ENCODE measurements around the gene HDAC9.

The HDAC9 gene

GRCh38 chr7:18893156-18893555, 397.6 kb downstream of the HDAC9 start:
- no peak overlapping the region for H3K4me3 ChIP-seq (ENCODE audit: low read length)
- DNase-seq = no peak
- no peaks in the 10 kb centered on the region for H3K79me2 ChIP-seq (ENCODE audit: control insufficient read depth, insufficient read depth, low read length)
- no peak overlapping the region for H3K4me2 ChIP-seq (ENCODE audit: low read length)
- H2AK5ac ChIP-seq (ENCODE audit: low read length) = no peak overlapping the region
- no peak overlapping the region for H4K5ac ChIP-seq (ENCODE audit: low read length)
- no peak overlapping the region for H3K56ac ChIP-seq (ENCODE audit: low read length)
- H3K4ac ChIP-seq (ENCODE audit: low read depth, low read length) = no peak overlapping the region
- H3K27me3 ChIP-seq (ENCODE audit: insufficient read depth, low read length, poor library complexity) = no peaks in the 10 kb centered on the region
- peaks cover 2% of the 10 kb centered on the region for H3K4me1 ChIP-seq (ENCODE audit: control insufficient read depth, low read depth, low read length)
- no peak overlapping the region for H3K9ac ChIP-seq (ENCODE audit: low read length)
- no peaks in the 10 kb centered on the region for H3K36me3 ChIP-seq (ENCODE audit: control insufficient read depth, insufficient read depth, low read length)
- no peak overlapping the region for H4K8ac ChIP-seq (ENCODE audit: low read depth, low read length)
- H2BK120ac ChIP-seq (ENCODE audit: low read depth, low read length) = no peak overlapping the region
- H3K18ac ChIP-seq (ENCODE audit: low read length) = no peak overlapping the region
- no peak overlapping the region for H2BK5ac ChIP-seq (ENCODE audit: low read length)
- no peaks in the 10 kb centered on the region for H3K79me1 ChIP-seq (ENCODE audit: low read length)
- H3K23ac ChIP-seq (ENCODE audit: low read length) = no peak overlapping the region
- WGBS (ENCODE audit: extremely low coverage, insufficient coverage, low lambda C conversion rate) = no CpG with 5 or more reads among the region's 3 CpGs
- no peak overlapping the region for H2BK15ac ChIP-seq (replicated peaks; ENCODE audit: low read depth)
- no peak overlapping the region for H3K27ac ChIP-seq (ENCODE audit: low read depth, low read length)

DNA sequence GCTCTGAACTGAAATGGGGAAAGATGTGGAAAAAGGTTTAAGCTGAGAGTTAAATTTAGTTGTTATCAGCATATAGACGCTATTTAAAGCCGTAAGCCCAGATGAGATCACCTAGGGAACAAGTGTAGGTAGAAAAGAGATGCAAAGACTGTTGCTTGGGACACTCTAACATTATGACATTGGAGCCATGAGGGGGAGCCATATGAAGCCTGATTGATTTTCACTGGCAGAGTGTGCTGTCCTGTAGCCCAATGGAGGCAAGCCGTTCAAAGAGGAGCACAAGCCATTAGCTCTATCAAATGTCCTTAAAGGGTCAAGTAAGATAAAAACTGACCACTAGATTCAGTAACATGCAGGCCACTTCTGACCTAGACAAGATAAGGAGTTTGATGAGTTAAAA, 398.6 kb downstream of the HDAC9 start:
- Histone ChIP-seq H3K4me1 (ENCODE audit: control insufficient read depth, low read depth, low read length) (peaks cover 2% of the 10 kb centered on the region), H4K5ac (ENCODE audit: low read length) (no peak overlapping the region), H3K27me3 (ENCODE audit: insufficient read depth, low read length, poor library complexity) (no peaks in the 10 kb centered on the region), H2BK15ac (replicated peaks; ENCODE audit: low read depth) (peak overlapping the region; percentile 23), H3K4me2 (ENCODE audit: low read length) (no peak overlapping the region), H4K8ac (ENCODE audit: low read depth, low read length) (no peak overlapping the region), H3K36me3 (ENCODE audit: control insufficient read depth, insufficient read depth, low read length) (no peaks in the 10 kb centered on the region), H2BK120ac (ENCODE audit: low read depth, low read length) (no peak overlapping the region), H2BK5ac (ENCODE audit: low read length) (no peak overlapping the region), H3K23ac (ENCODE audit: low read length) (no peak overlapping the region), H3K4ac (ENCODE audit: low read depth, low read length) (no peak overlapping the region), H2AK5ac (ENCODE audit: low read length) (no peak overlapping the region), H3K9ac (ENCODE audit: low read length) (no peak overlapping the region), H3K18ac (ENCODE audit: low read length) (no peak overlapping the region), H3K79me2 (ENCODE audit: control insufficient read depth, insufficient read depth, low read length) (no peaks in the 10 kb centered on the region), H3K56ac (ENCODE audit: low read length) (no peak overlapping the region), H3K27ac (ENCODE audit: low read depth, low read length) (no peak overlapping the region), H3K79me1 (ENCODE audit: low read length) (no peaks in the 10 kb centered on the region), H3K4me3 (ENCODE audit: low read length) (no peak overlapping the region)
- DNase-seq = peak; percentile 39
- WGBS (ENCODE audit: extremely low coverage, insufficient coverage, low lambda C conversion rate) = no CpG with 5 or more reads among the region's 3 CpGs

DNA sequence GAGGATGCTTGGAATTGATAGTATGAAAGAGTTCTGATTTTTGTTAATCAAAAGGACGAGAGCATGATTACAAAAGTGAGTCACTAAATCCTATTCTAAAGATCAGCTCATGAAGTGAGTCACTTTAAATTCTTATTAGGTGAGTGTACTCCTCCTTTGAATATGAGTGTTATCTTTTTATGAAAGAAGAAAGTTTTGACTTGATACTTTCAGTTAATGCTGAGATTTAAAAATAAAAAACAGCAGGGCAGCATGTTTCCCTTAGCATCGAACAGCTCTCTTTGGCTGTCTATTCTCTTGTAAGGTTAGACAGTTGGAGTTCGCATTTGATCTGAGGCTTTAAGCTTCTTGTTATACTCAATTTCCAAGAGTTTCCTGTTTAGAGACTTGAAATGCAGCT, 399.9 kb downstream of the HDAC9 start:
- H3K27me3 ChIP-seq (ENCODE audit: insufficient read depth, low read length, poor library complexity) = no peaks in the 10 kb centered on the region
- no peaks in the 10 kb centered on the region for H3K79me1 ChIP-seq (ENCODE audit: low read length)
- H3K4ac ChIP-seq (ENCODE audit: low read depth, low read length) = no peak overlapping the region
- H3K4me2 ChIP-seq (ENCODE audit: low read length) = no peak overlapping the region
- no CpG with 5 or more reads among the region's 3 CpGs for WGBS (ENCODE audit: extremely low coverage, insufficient coverage, low lambda C conversion rate)
- no peak overlapping the region for H3K9ac ChIP-seq (ENCODE audit: low read length)
- no peak overlapping the region for H4K8ac ChIP-seq (ENCODE audit: low read depth, low read length)
- no peak overlapping the region for H3K23ac ChIP-seq (ENCODE audit: low read length)
- H2BK120ac ChIP-seq (ENCODE audit: low read depth, low read length) = no peak overlapping the region
- H3K36me3 ChIP-seq (ENCODE audit: control insufficient read depth, insufficient read depth, low read length) = no peaks in the 10 kb centered on the region
- no peak for DNase-seq
- H3K4me1 ChIP-seq (ENCODE audit: control insufficient read depth, low read depth, low read length) = peaks cover 4% of the 10 kb centered on the region
- H3K79me2 ChIP-seq (ENCODE audit: control insufficient read depth, insufficient read depth, low read length) = no peaks in the 10 kb centered on the region
- H2BK15ac ChIP-seq (replicated peaks; ENCODE audit: low read depth) = no peak overlapping the region
- H3K27ac ChIP-seq (ENCODE audit: low read depth, low read length) = no peak overlapping the region
- no peak overlapping the region for H2BK5ac ChIP-seq (ENCODE audit: low read length)
- no peak overlapping the region for H3K56ac ChIP-seq (ENCODE audit: low read length)
- no peak overlapping the region for H3K4me3 ChIP-seq (ENCODE audit: low read length)
- H3K18ac ChIP-seq (ENCODE audit: low read length) = no peak overlapping the region
- H2AK5ac ChIP-seq (ENCODE audit: low read length) = no peak overlapping the region
- no peak overlapping the region for H4K5ac ChIP-seq (ENCODE audit: low read length)

DNA sequence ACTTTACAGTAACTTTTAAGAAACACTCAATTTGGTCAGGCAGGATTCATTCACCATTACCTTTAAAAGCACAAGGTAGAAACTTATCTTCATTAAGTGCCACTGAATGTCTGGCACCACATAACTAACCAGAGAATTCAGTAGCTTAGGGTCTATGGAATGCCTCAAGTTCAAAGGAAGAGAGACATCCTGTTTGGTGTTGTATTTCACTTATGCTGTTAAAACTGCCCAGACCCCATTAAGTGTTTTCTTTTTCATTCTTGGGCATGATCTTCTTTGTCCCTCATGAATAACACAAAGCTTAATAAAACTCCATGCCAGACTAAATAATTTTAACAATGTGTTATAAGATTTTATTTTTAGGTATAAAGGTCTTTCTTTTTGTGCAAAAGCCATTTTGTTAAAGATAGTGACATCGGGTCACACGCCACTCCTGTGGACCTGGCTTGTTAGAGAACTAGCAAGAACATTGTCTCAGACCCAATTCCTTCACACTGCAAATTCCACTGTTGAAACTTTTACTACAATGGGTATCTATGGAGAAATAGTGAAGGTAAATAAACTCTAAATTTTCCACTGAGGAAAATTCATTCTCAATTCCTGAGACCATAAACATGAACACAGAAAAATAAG, 400.9 kb downstream of the HDAC9 start:
- no CpG with 5 or more reads among the region's 2 CpGs for WGBS (ENCODE audit: extremely low coverage, insufficient coverage, low lambda C conversion rate)
- H4K8ac ChIP-seq (ENCODE audit: low read depth, low read length) = no peak overlapping the region
- H3K4me3 ChIP-seq (ENCODE audit: low read length) = no peak overlapping the region
- no peak overlapping the region for H3K27ac ChIP-seq (ENCODE audit: low read depth, low read length)
- no peak overlapping the region for H3K9ac ChIP-seq (ENCODE audit: low read length)
- no peak overlapping the region for H3K23ac ChIP-seq (ENCODE audit: low read length)
- H3K27me3 ChIP-seq (ENCODE audit: insufficient read depth, low read length, poor library complexity) = no peaks in the 10 kb centered on the region
- no peak overlapping the region for H3K18ac ChIP-seq (ENCODE audit: low read length)
- DNase-seq = peak; percentile 87
- H4K5ac ChIP-seq (ENCODE audit: low read length) = no peak overlapping the region
- no peaks in the 10 kb centered on the region for H3K79me2 ChIP-seq (ENCODE audit: control insufficient read depth, insufficient read depth, low read length)
- H3K4me1 ChIP-seq (ENCODE audit: control insufficient read depth, low read depth, low read length) = peaks cover 4% of the 10 kb centered on the region
- no peak overlapping the region for H3K4ac ChIP-seq (ENCODE audit: low read depth, low read length)
- H3K4me2 ChIP-seq (ENCODE audit: low read length) = no peak overlapping the region
- no peaks in the 10 kb centered on the region for H3K79me1 ChIP-seq (ENCODE audit: low read length)
- H2AK5ac ChIP-seq (ENCODE audit: low read length) = no peak overlapping the region
- no peaks in the 10 kb centered on the region for H3K36me3 ChIP-seq (ENCODE audit: control insufficient read depth, insufficient read depth, low read length)
- peak overlapping the region; percentile 73 for H2BK120ac ChIP-seq (ENCODE audit: low read depth, low read length)
- H2BK5ac ChIP-seq (ENCODE audit: low read length) = no peak overlapping the region
- no peak overlapping the region for H2BK15ac ChIP-seq (replicated peaks; ENCODE audit: low read depth)
- no peak overlapping the region for H3K56ac ChIP-seq (ENCODE audit: low read length)

DNA sequence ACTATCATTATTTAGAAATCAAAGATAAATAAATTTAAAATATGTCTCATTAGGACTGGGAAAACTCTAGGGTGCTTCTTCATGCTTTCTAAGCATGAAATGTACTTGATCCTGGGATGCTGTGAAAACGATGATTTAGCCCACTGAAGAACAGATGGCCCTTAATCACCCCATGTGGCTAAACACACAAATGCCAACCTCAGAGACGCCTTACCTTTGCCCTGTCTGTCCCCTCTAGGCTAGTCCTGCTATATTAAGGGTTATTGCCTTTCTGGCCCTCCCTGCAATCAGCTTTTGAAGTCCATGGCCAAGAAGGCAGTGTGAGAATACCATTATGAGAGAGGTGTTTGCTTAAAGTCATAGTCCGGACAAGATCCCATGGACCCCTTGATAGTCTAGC, 404.7 kb downstream of the HDAC9 start:
- H3K23ac ChIP-seq (ENCODE audit: low read length) = no peak overlapping the region

GRCh38 chr7:18900803-18901202, 405.3 kb downstream of the HDAC9 start:
- no CpG with 5 or more reads among the region's 1 CpG for WGBS (ENCODE audit: extremely low coverage, insufficient coverage, low lambda C conversion rate)
- H3K4me1 ChIP-seq (ENCODE audit: control insufficient read depth, low read depth, low read length) = peaks cover 4% of the 10 kb centered on the region

More for the DNA sequence above, 404.7 kb downstream of the HDAC9 start:
- Histone ChIP-seq H3K27ac (ENCODE audit: low read depth, low read length) (no peak overlapping the region), H3K79me2 (ENCODE audit: control insufficient read depth, insufficient read depth, low read length) (no peaks in the 10 kb centered on the region), H3K4me3 (ENCODE audit: low read length) (no peak overlapping the region), H3K4me1 (ENCODE audit: control insufficient read depth, low read depth, low read length) (peaks cover 4% of the 10 kb centered on the region), H3K4ac (ENCODE audit: low read depth, low read length) (no peak overlapping the region), H3K18ac (ENCODE audit: low read length) (peak overlapping the region; percentile 86), H3K79me1 (ENCODE audit: low read length) (no peaks in the 10 kb centered on the region), H3K27me3 (ENCODE audit: insufficient read depth, low read length, poor library complexity) (no peaks in the 10 kb centered on the region), H3K9ac (ENCODE audit: low read length) (no peak overlapping the region), H3K4me2 (ENCODE audit: low read length) (no peak overlapping the region), H2BK5ac (ENCODE audit: low read length) (no peak overlapping the region), H2AK5ac (ENCODE audit: low read length) (no peak overlapping the region), H4K8ac (ENCODE audit: low read depth, low read length) (no peak overlapping the region), H3K56ac (ENCODE audit: low read length) (no peak overlapping the region), H2BK15ac (replicated peaks; ENCODE audit: low read depth) (peak overlapping the region; percentile 25), H3K36me3 (ENCODE audit: control insufficient read depth, insufficient read depth, low read length) (no peaks in the 10 kb centered on the region), H2BK120ac (ENCODE audit: low read depth, low read length) (no peak overlapping the region), H4K5ac (ENCODE audit: low read length) (no peak overlapping the region)
- DNase-seq = no peak
- WGBS (ENCODE audit: extremely low coverage, insufficient coverage, low lambda C conversion rate) = no CpG with 5 or more reads among the region's 3 CpGs

More at GRCh38 chr7:18900803-18901202, 405.3 kb downstream of the HDAC9 start:
- Histone ChIP-seq H2BK5ac (ENCODE audit: low read length) (no peak overlapping the region), H3K79me2 (ENCODE audit: control insufficient read depth, insufficient read depth, low read length) (no peaks in the 10 kb centered on the region), H3K36me3 (ENCODE audit: control insufficient read depth, insufficient read depth, low read length) (no peaks in the 10 kb centered on the region), H3K9ac (ENCODE audit: low read length) (no peak overlapping the region), H4K5ac (ENCODE audit: low read length) (no peak overlapping the region), H3K27me3 (ENCODE audit: insufficient read depth, low read length, poor library complexity) (no peaks in the 10 kb centered on the region), H2BK15ac (replicated peaks; ENCODE audit: low read depth) (peak overlapping the region; percentile 25), H3K4me3 (ENCODE audit: low read length) (no peak overlapping the region), H3K27ac (ENCODE audit: low read depth, low read length) (no peak overlapping the region), H3K4ac (ENCODE audit: low read depth, low read length) (no peak overlapping the region), H3K23ac (ENCODE audit: low read length) (no peak overlapping the region), H3K18ac (ENCODE audit: low read length) (no peak overlapping the region), H2AK5ac (ENCODE audit: low read length) (no peak overlapping the region), H3K4me2 (ENCODE audit: low read length) (no peak overlapping the region), H2BK120ac (ENCODE audit: low read depth, low read length) (no peak overlapping the region), H3K56ac (ENCODE audit: low read length) (no peak overlapping the region), H3K79me1 (ENCODE audit: low read length) (no peaks in the 10 kb centered on the region), H4K8ac (ENCODE audit: low read depth, low read length) (no peak overlapping the region)
- DNase-seq = no peak

All from mesendoderm (in vitro differentiated cells).